Stimulated activated CD4-positive, alpha-beta T cell treated with anti-CD3 and anti-CD28 coated beads, TNF-alpha, amount 100 ng/mL, for 4 hours (primary cell): ENCODE data around the gene ACO2.
"Not testable (repeated sequence)": the region's sequence is repeated elsewhere in the genome, so short reads cannot be mapped to it uniquely, and the experiment has no call there.

Source experiments
- DNase-seq, 3 experiments: peaks; one replicate each; pipeline ENCODE4 v3.0.0-alpha.2; 2020; ENCODE audit warnings: low read depth in 3 of 3

ACO2 gene

GRCh38 chr22:41568811-41569210, 99.9 kb downstream of the ACO2 start:
- DNase-seq = no peak

GRCh38 chr22:41570221-41570620, 101.3 kb downstream of the ACO2 start:
- no peak for DNase-seq

GRCh38 chr22:41571786-41572185, 102.9 kb downstream of the ACO2 start:
- no peak for DNase-seq

- not testable (repeated sequence) for DNase-seq
Observed at GRCh38 chr22:41572305-41572704, 103.4 kb downstream of the ACO2 start.

- DNase-seq = no peak
Observed at GRCh38 chr22:41573677-41574076, 104.8 kb downstream of the ACO2 start.

- no peak for DNase-seq
Observed at GRCh38 chr22:41574847-41575381, 106.0 kb downstream of the ACO2 start.

GRCh38 chr22:41575533-41575932, 106.6 kb downstream of the ACO2 start:
- DNase-seq = no peak

GRCh38 chr22:41576877-41577276, 108.0 kb downstream of the ACO2 start:
- no peak for DNase-seq

- no peak for DNase-seq
Observed at GRCh38 chr22:41578114-41578513, 109.2 kb downstream of the ACO2 start.
